HG03571 (cell line): ENCODE results near the gene SLIT1.

Source experiments
- ATAC-seq: cut with Tn5 transposase; IDR thresholded peaks from one replicate; pipeline ENCODE4 v1.9.1; 2021; ENCODE audit not compliant: unreplicated experiment

The SLIT1 gene

GRCh38 chr10:97174276-97174775, 11.4 kb downstream of the SLIT1 start:
- ATAC-seq: no peak

- no peak for ATAC-seq
Observed at GRCh38 chr10:97173036-97173435, 12.7 kb downstream of the SLIT1 start.

GRCh38 chr10:97171001-97171400, 14.8 kb downstream of the SLIT1 start:
- ATAC-seq: no peak

- ATAC-seq: no peak
Observed at GRCh38 chr10:97169911-97170693, 15.7 kb downstream of the SLIT1 start.

- ATAC-seq: no peak
Observed at GRCh38 chr10:97169063-97169462, 16.7 kb downstream of the SLIT1 start.

GRCh38 chr10:97168645-97169044, 17.1 kb downstream of the SLIT1 start:
- ATAC-seq: no peak

GRCh38 chr10:97165499-97165898, 20.3 kb downstream of the SLIT1 start:
- no peak for ATAC-seq

GRCh38 chr10:97163781-97164501, 21.8 kb downstream of the SLIT1 start:
- ATAC-seq: no peak

- ATAC-seq: no peak
Observed at GRCh38 chr10:97163181-97163580, 22.6 kb downstream of the SLIT1 start.

GRCh38 chr10:97159646-97160305, 26.0 kb downstream of the SLIT1 start:
- no peak for ATAC-seq

GRCh38 chr10:97157578-97158095, 28.1 kb downstream of the SLIT1 start:
- peak; percentile 63 for ATAC-seq

GRCh38 chr10:97154781-97155180, 31.0 kb downstream of the SLIT1 start:
- no peak for ATAC-seq

GRCh38 chr10:97154162-97154561, 31.6 kb downstream of the SLIT1 start:
- no peak for ATAC-seq

- ATAC-seq: no peak
Observed at GRCh38 chr10:97153270-97153850, 32.4 kb downstream of the SLIT1 start.

- no peak for ATAC-seq
Observed at GRCh38 chr10:97151307-97151914, 34.3 kb downstream of the SLIT1 start.

- no peak for ATAC-seq
Observed at GRCh38 chr10:97150616-97151015, 35.1 kb downstream of the SLIT1 start.

- ATAC-seq: no peak
Observed at GRCh38 chr10:97150013-97150595, 35.7 kb downstream of the SLIT1 start.

GRCh38 chr10:97149079-97149531, 36.7 kb downstream of the SLIT1 start:
- ATAC-seq: no peak

GRCh38 chr10:97144297-97144696, 41.5 kb downstream of the SLIT1 start:
- ATAC-seq: no peak

GRCh38 chr10:97142834-97143233, 42.9 kb downstream of the SLIT1 start:
- ATAC-seq: no peak
